Activated naive CD8-positive, alpha-beta T cell treated with anti-CD3 and anti-CD28 coated beads, Interleukin-2, amount 50 U/mL, for 24 hours (primary cell): ENCODE measurements around the gene MED26.
"Not testable (repeated sequence)": the region's sequence is repeated elsewhere in the genome, so short reads cannot be mapped to it uniquely, and the experiment has no call there.

Experiments
- ATAC-seq: fragments of 150-1000 bp; cut with Tn5 transposase; one replicate; pipeline ENCODE4 v1.10.0; 2021
- DNase-seq: peaks from one replicate; pipeline ENCODE4 v3.0.0; 2021
- H3K27ac Mint-ChIP-seq: one replicate; pipeline ENCODE4 v1.8.0; 2021; ENCODE audit warnings: mild to moderate bottlenecking, mixed read lengths
- H3K27me3 Mint-ChIP-seq: one replicate; pipeline ENCODE4 v1.8.0; 2021; ENCODE audit warnings: mixed read lengths
- H3K36me3 Mint-ChIP-seq: one replicate; pipeline ENCODE4 v1.8.0; 2021; ENCODE audit warnings: low read depth, mixed read lengths
- H3K4me1 Mint-ChIP-seq: one replicate; pipeline ENCODE4 v1.8.0; 2021; ENCODE audit warnings: mixed read lengths
- H3K4me3 Mint-ChIP-seq: one replicate; pipeline ENCODE4 v1.8.0; 2021; ENCODE audit warnings: mild to moderate bottlenecking, moderate library complexity, mixed read lengths
- H3K9me3 Mint-ChIP-seq: one replicate; pipeline ENCODE4 v1.8.0; 2021; ENCODE audit warnings: mixed read lengths

Gene MED26

DNA sequence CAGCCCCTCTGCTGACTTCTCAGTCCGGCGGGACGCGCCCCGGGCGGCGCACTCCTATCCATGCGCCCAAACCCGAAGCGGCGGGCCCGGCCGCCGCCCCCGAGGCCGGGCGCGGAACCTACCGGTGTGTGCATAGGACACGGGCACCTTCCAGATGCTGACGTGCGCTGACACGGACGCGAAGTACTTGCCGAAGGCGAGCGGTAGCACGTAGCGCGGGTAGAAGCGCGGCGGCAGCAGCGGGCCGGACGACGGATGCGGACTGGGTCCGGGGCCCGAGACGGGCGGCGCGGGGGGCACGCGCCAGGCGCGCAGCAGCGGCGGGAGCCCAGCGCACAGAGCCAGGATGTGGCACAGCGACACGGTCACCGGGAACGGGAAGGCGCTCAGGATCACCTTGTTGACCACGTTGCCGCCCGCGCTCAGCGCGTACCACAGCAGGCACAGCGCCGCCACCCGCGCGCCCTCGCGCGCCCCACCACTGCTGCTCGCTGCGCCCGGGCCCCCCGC lies 56.1 kb downstream of the MED26 start:
- Mint-ChIP-seq H3K27me3 (no peaks in the 10 kb centered on the region), H3K36me3 (peaks cover 43% of the 10 kb centered on the region), H3K27ac (peak overlapping the region; percentile 60), H3K4me3 (peak overlapping the region; percentile 99), H3K9me3 (no peaks in the 10 kb centered on the region), H3K4me1 (peaks cover 49% of the 10 kb centered on the region)
- peak; percentile 20 for ATAC-seq
- peak; percentile 50 for DNase-seq

DNA sequence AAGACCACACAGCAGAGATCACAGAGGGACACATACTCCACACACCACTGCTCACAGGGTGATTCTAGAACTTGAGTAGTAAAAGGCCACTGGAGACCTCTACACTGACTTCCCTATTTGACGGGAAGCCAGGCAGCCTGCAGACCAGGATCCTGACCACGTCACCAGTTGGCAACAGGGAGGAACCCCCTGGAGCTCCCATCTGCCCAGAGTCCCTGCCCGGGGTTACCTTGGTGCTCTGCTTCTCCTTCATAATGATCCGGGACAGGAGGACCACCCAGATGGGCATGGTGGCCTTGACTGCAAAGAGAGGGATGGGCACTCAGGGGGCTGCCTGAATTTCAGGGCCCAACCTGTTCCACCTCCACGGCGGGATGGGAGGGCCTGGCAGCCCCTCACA lies 56.7 kb downstream of the MED26 start:
- peak overlapping the region; percentile 60 for H3K27ac Mint-ChIP-seq
- no peaks in the 10 kb centered on the region for H3K27me3 Mint-ChIP-seq
- peaks cover 55% of the 10 kb centered on the region for H3K4me1 Mint-ChIP-seq
- ATAC-seq (no peak), DNase-seq (no peak)
- no peaks in the 10 kb centered on the region for H3K9me3 Mint-ChIP-seq
- peaks cover 48% of the 10 kb centered on the region for H3K36me3 Mint-ChIP-seq
- H3K4me3 Mint-ChIP-seq: peak overlapping the region; percentile 99

DNA sequence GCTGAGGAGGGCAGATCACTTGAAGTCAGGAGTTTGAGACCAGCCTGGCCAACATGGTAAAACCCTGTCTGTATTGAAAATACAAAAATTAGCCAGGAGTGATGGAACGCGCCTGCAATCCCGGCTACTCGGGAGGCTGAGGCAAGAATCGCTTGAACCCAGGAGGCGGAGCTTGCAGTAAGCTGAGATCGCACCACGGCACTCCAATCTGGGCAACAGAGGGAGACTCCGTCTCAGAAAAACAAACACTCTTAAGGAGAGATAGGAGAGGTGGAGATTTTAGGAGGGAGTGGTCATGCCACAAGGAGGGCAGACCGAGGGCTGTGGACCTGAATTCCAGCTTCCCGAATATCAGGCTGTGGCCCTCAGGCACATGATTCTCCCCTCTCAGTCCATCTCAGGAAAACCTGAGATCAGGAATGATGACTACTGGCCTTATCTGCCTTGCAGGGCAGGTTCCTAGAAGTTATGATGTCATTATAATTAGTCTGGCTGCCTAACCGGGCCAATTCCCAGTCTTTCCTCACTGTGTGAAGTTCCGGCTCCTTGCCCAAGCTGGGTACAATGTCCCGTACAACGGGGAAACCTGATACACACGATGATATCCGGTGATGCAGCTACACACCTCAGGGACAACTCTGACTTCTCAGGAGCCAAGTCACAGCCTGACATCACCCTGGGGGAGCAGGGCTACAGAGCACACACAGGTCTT lies 58.2 kb downstream of the MED26 start:
- Mint-ChIP-seq H3K27ac (no peak overlapping the region), H3K36me3 (peaks cover 53% of the 10 kb centered on the region), H3K4me3 (peak overlapping the region; percentile 99), H3K4me1 (peaks cover 55% of the 10 kb centered on the region), H3K9me3 (no peaks in the 10 kb centered on the region), H3K27me3 (no peaks in the 10 kb centered on the region)
- ATAC-seq (no peak), DNase-seq (no peak)

DNA sequence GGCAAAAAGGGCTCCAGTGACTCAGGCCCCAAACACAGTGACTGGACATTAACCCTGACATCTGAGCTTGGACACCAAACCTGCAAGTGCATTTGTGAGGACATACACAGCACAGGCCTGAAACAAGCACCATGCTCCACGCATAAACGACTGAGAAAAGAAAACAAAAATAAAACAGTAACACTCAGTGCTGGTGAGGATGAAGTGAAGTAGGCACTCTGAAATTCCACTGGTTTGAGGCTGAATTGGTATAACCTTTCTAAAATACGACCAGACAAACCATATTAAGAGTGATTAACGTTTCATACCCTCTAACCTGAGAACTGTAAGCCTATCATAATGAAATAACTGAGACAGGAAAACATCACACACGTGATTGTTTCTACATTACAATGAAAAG lies 61.3 kb downstream of the MED26 start:
- Mint-ChIP-seq H3K9me3 (no peaks in the 10 kb centered on the region), H3K27me3 (no peaks in the 10 kb centered on the region), H3K27ac (peak overlapping the region; percentile 93), H3K36me3 (peaks cover 60% of the 10 kb centered on the region), H3K4me3 (no peak overlapping the region), H3K4me1 (peaks cover 31% of the 10 kb centered on the region)
- no peak for DNase-seq
- ATAC-seq: no peak

DNA sequence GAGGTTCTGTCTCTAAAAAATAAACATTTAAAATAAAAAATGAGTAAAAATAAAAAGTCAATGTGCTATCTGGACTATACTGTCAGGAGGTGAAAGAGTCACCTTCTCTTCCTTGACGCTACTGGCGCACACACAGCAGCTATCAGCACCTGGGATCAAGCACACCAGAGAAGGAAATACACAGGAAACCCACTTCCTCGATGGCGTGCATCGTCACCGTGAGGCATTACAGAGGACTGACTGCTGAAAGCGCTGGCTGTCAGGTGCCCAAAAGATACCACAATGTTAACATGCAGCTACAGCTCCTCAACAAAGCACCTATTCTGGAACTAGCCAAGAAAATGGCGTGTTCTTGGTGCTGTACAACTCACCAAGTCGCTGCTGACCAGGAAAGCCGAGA lies 61.8 kb downstream of the MED26 start:
- Mint-ChIP-seq H3K27me3 (no peaks in the 10 kb centered on the region), H3K27ac (peak overlapping the region; percentile 93), H3K9me3 (no peaks in the 10 kb centered on the region), H3K36me3 (peaks cover 66% of the 10 kb centered on the region), H3K4me1 (peaks cover 27% of the 10 kb centered on the region), H3K4me3 (peak overlapping the region; percentile 57)
- peak; percentile 85 for ATAC-seq
- peak; percentile 40 for DNase-seq

DNA sequence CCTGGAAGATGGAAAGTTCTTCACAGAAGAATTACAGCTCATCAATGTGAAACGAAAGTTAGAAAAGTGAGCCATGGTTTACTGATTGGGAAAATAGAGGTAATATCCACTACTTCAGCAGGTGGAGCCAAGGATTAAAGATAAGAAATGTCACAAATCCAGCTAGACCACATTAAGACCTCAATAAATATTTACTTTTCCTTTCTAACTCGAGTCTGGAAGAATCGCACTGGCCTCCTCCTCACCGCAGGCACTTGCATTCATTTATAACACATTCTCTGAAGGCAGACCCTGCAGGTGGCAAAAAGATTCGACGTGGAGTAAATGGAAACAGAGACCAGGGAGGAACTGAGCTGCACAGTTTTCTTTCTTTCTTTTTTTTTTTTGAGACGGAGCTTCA lies 63.2 kb downstream of the MED26 start:
- no peaks in the 10 kb centered on the region for H3K27me3 Mint-ChIP-seq
- H3K4me1 Mint-ChIP-seq: peaks cover 17% of the 10 kb centered on the region
- peak overlapping the region; percentile 34 for H3K27ac Mint-ChIP-seq
- ATAC-seq (no peak), DNase-seq (no peak)
- peaks cover 65% of the 10 kb centered on the region for H3K36me3 Mint-ChIP-seq
- H3K9me3 Mint-ChIP-seq: no peaks in the 10 kb centered on the region
- H3K4me3 Mint-ChIP-seq: no peak overlapping the region

DNA sequence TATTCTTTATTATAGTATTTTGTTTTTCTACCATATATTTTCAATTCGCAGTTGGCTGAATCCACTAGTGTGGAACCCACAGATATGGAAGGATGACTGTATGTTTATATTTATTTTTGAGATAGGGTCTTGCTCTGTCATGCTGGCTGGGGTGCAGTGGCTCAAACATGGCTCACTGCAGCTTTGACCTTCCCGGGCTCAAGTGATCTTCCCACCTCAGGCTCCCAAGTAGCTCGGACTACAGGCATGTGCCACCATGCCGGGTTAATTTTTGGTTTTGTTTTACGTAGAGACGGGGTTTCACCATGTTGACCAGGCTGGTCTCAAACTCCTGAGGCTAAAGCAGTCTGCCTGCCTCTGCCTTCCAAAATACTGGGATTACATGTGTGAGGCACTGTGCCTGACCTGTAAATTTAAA lies 65.4 kb downstream of the MED26 start:
- Mint-ChIP-seq H3K36me3 (peaks cover 59% of the 10 kb centered on the region), H3K27me3 (no peaks in the 10 kb centered on the region), H3K27ac (no peak overlapping the region), H3K4me1 (peaks cover 17% of the 10 kb centered on the region), H3K9me3 (no peaks in the 10 kb centered on the region), H3K4me3 (no peak overlapping the region)
- DNase-seq (no peak), ATAC-seq (no peak)

DNA sequence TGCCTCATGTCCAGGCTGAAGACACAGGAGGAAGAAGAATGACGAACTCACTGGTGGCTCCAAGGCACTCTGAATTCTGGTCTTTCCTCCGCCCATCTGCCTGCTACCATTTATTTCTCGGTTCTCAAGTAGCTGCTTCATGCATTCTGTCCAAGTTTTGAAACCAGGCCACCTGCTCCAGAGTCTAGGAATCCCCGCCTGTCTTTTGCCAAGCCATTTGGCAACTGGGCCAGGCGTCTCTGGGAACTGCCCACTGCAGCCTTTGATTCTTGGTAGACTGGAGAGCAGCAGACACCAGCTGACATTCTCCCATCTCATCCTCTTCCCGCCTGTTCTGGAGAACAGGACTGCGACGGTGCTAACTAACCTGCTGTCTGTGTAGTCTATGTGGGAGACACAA lies 66.6 kb downstream of the MED26 start:
- H3K27me3 Mint-ChIP-seq: no peaks in the 10 kb centered on the region
- peaks cover 55% of the 10 kb centered on the region for H3K36me3 Mint-ChIP-seq
- H3K4me1 Mint-ChIP-seq: peaks cover 11% of the 10 kb centered on the region
- H3K4me3 Mint-ChIP-seq: no peak overlapping the region
- ATAC-seq: no peak
- no peak overlapping the region for H3K27ac Mint-ChIP-seq
- DNase-seq: no peak
- no peaks in the 10 kb centered on the region for H3K9me3 Mint-ChIP-seq

DNA sequence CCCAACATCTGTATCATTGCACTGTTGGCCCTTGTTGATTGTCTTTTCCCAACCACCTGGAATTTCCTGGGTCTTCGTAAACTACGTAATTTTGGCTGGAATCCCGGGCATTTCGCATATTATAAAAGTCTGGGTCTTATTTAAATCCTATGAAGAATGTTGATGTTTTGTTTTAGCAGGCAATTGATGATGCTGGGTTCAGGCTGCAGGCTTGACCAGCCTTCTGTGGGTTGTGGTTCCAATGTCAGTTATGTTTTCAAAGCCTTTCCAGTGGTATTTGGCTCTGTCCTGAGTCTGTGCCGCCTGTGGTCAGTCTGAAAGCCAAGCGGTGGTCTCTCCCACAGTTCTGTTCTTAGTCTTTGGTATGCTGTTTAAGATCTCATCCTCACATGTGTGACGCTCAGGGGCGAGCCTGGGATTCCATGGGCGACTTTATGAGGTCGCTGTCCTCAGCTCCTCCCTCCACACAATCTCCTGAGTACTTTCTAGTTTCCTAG lies 68.2 kb downstream of the MED26 start:
- no peak for DNase-seq
- Mint-ChIP-seq H3K36me3 (peaks cover 55% of the 10 kb centered on the region), H3K27ac (no peak overlapping the region), H3K4me1 (peaks cover under 1% of the 10 kb centered on the region), H3K4me3 (no peak overlapping the region), H3K9me3 (no peaks in the 10 kb centered on the region), H3K27me3 (no peaks in the 10 kb centered on the region)
- ATAC-seq: no peak

DNA sequence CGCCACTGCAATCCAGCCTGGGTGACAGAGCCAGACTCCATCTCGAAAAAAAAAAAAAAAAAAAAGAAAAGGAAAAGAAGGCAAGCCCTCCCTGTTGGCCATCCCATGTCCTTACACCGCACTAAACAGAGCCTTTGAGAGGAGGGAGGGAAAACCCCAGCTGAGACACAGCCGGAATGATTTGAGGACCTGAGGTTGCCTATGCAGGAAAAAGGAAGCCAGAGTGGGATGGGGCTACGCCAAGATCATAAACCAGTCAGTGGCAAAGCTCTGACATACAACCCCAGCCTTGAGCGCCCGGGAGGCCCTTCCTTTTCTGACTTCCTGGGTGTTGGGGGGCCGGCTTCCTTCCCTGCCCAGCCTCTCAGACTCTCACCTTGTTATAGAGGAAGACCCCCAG lies 73.2 kb downstream of the MED26 start:
- H3K27me3 Mint-ChIP-seq: no peaks in the 10 kb centered on the region
- no peaks in the 10 kb centered on the region for H3K9me3 Mint-ChIP-seq
- H3K36me3 Mint-ChIP-seq: peaks cover 34% of the 10 kb centered on the region
- ATAC-seq: no peak
- no peak overlapping the region for H3K4me3 Mint-ChIP-seq
- H3K4me1 Mint-ChIP-seq: peaks cover 9% of the 10 kb centered on the region
- no peak for DNase-seq
- no peak overlapping the region for H3K27ac Mint-ChIP-seq

DNA sequence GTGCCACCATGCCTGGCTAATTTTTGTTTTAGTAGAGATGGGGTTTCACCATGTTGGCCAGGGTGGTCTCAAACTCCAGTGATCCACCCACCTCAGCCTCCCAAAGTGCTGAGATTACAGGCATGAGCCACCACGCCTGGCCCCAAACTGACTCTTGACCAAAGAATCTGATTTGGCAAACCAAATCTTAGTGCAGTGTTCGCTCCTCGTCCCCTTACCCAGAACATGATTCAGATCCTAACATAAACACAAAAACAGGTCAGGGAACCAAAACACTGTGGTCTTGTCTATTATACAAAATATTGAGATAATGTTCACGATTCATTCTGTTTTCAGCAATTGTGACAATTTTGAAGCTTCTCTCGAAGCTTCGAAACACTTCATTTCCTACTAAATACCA lies 76.1 kb downstream of the MED26 start:
- not testable (repeated sequence) for DNase-seq, ATAC-seq
- H3K36me3 Mint-ChIP-seq: peaks cover 24% of the 10 kb centered on the region

DNA sequence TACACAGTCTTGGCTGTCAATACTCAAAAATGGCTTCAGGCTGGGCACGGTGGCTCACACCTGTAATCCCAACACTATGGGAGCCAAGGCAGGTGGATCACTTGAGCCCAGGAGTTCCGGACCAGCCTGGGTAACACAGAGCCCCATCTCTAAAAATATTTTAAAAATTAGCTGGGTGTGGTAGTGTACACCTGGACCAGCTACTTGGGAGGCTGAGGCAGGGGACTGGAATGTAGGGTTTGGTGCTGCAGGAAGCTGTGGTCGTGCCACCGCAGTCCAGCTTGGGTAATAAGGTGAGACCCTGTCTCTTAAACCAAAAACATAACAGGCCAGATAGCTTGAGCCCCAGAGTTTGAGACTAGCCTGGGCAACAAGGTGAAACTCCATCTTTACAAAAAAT lies 79.0 kb downstream of the MED26 start:
- peaks cover 20% of the 10 kb centered on the region for H3K4me1 Mint-ChIP-seq
- H3K36me3 Mint-ChIP-seq: peaks cover 16% of the 10 kb centered on the region
- H3K27me3 Mint-ChIP-seq: no peaks in the 10 kb centered on the region
- ATAC-seq (no peak), DNase-seq (no peak)
- H3K9me3 Mint-ChIP-seq: no peaks in the 10 kb centered on the region
- H3K27ac Mint-ChIP-seq: no peak overlapping the region
- no peak overlapping the region for H3K4me3 Mint-ChIP-seq

More for the DNA sequence above, 76.1 kb downstream of the MED26 start:
- not testable (repeated sequence) for H3K4me1 Mint-ChIP-seq, H3K27me3 Mint-ChIP-seq, H3K27ac Mint-ChIP-seq, H3K4me3 Mint-ChIP-seq, H3K9me3 Mint-ChIP-seq

DNA sequence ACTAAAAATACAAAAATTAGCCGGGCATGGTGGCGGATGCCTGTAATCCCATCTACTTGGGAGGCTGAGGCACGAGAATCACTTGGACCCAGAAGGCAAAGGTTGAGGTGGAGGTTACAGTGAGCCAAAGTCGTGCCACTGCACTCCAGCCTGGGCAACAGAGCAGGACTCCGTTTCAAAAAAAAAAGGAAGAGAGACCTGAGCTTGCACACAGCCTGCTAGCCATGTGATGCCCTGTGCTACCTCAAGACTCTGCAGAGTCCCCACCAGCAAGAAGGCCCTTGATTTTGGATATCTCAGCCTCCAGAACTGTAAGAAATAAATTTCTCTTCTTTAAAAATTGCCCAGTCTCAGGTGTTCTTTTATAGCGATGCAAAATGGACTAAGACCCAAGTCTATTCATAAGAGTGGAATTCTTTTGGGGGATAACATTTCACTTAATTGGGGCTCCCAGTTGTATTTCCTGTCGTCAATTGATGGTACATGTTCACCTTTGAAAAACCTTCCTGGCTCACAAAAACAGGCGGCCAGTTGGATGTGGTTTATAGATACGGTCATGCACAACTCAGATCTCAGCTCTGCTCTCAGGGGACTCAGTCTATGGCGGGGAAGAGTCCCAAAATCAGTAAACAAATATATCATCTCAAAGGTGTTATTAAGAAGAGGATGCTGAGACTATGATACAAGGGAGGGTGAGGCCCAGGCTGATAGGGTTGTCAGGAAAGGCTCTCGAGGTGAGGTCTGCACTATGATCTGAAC lies 83.4 kb downstream of the MED26 start:
- Mint-ChIP-seq H3K4me1 (peaks cover 41% of the 10 kb centered on the region), H3K36me3 (peaks cover 33% of the 10 kb centered on the region), H3K27ac (peak overlapping the region; percentile 22), H3K4me3 (peak overlapping the region; percentile 58), H3K27me3 (no peaks in the 10 kb centered on the region), H3K9me3 (no peaks in the 10 kb centered on the region)
- no peak for DNase-seq
- ATAC-seq: no peak

DNA sequence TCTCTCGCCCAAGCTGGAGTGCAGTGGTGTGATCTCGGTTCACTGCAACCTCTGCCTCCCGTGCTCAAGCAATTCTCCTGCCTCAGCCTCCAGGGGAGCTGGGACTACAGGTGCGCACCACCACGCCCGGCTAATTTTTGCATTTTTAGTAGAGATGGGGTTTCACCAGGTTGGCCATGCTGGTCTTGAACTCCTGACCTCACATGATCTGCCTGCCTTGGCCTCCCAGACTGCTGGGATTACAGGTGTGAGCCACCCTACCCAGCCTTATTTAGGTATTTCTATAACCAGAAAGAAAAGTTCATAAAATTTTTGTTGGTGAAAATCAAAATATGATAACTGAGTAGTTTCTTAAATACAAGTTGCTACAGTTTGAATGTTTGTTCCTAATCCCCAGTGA lies 84.3 kb downstream of the MED26 start:
- not testable (repeated sequence) for ATAC-seq, H3K27me3 Mint-ChIP-seq, H3K9me3 Mint-ChIP-seq, DNase-seq
- H3K4me1 Mint-ChIP-seq: peaks cover 47% of the 10 kb centered on the region
- H3K27ac Mint-ChIP-seq: peak overlapping the region; percentile 90
- peak overlapping the region; percentile 90 for H3K4me3 Mint-ChIP-seq
- peaks cover 39% of the 10 kb centered on the region for H3K36me3 Mint-ChIP-seq

DNA sequence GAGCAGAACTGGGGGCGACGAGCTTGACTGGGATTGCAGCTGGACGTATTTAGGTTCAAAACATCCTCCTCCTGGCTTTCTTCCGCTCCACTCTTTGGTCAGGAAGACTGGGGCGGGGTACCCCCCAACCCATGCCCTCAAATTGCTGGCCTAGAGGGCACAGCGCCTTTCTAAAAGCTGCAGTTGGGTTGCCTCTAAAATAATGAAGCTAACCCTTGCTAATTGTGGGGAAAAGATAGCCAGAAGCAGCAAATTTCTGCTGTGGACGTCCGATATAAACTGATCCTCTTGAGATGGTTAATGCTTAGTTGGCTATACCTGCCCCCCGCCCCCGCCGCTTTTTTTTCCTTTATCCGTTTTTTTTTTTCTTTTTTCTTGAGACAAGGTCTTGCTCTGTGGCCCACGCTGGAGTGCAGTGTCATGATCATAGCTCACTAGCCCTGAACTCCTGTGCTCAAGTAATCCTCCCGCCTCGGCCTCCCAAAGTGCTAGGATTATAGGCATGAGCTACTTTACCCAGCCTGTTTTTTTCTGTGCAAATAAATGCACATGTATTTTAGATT lies 85.0 kb downstream of the MED26 start:
- Mint-ChIP-seq H3K4me1 (peaks cover 54% of the 10 kb centered on the region), H3K36me3 (peaks cover 46% of the 10 kb centered on the region), H3K27me3 (no peaks in the 10 kb centered on the region), H3K4me3 (peak overlapping the region; percentile 90), H3K9me3 (no peaks in the 10 kb centered on the region), H3K27ac (peak overlapping the region; percentile 90)
- no peak for DNase-seq
- ATAC-seq: no peak
